ENCODE measurements around the gene TNNT3.
"Not testable (repeated sequence)": the region's sequence is repeated elsewhere in the genome, so short reads cannot be mapped to it uniquely, and the experiment has no call there.

Gene TNNT3
- long read RNA-seq, donor 1 = 0 reads
- long read RNA-seq, donor 2 = 0 reads
- long read RNA-seq, donor 3 = 0 reads
- long read RNA-seq, donor 4 = 0 reads
- long read RNA-seq, donor 5 = 0 reads
- long read RNA-seq, donor 6 = 0 reads
- long read RNA-seq, donor 7 = 0 reads
- long read RNA-seq, donor 8 = 0 reads

- DNase-seq = no peak
These were observed at the start of gene TNNT3 for GRCh38 chr11:1919391-1920127. Gene TNNT3, plus strand, starts transcription at chr11:1919703. Its CDS starts 3,172 bp downstream, at chr11:1922875.

GRCh38 chr11:1870326-1870696, 49.2 kb upstream of the TNNT3 start:
- no peak for DNase-seq

GRCh38 chr11:1870721-1871466, 48.6 kb upstream of the TNNT3 start:
- peak; percentile 45 for DNase-seq

- no peak for DNase-seq
These were observed 48.0 kb upstream of the TNNT3 start for GRCh38 chr11:1871531-1871930.

GRCh38 chr11:1872267-1872985, 47.1 kb upstream of the TNNT3 start:
- DNase-seq = peak; percentile 7

GRCh38 chr11:1873048-1873812, 46.3 kb upstream of the TNNT3 start:
- peak; percentile 51 for DNase-seq

- DNase-seq = not testable (repeated sequence)
These were observed 45.7 kb upstream of the TNNT3 start for GRCh38 chr11:1873813-1874150.

- not testable (repeated sequence) for DNase-seq
These were observed 44.9 kb upstream of the TNNT3 start for GRCh38 chr11:1874441-1875092.

- DNase-seq = no peak
These were observed 44.2 kb upstream of the TNNT3 start for GRCh38 chr11:1875093-1875850.

GRCh38 chr11:1875851-1876301, 43.6 kb upstream of the TNNT3 start:
- not testable (repeated sequence) for DNase-seq

- no peak for DNase-seq
These were observed 43.0 kb upstream of the TNNT3 start for GRCh38 chr11:1876361-1877063.

GRCh38 chr11:1877211-1878136, 42.0 kb upstream of the TNNT3 start:
- no peak for DNase-seq

GRCh38 chr11:1878137-1879031, 41.1 kb upstream of the TNNT3 start:
- no peak for DNase-seq

- no peak for DNase-seq
These were observed 40.1 kb upstream of the TNNT3 start for GRCh38 chr11:1879342-1879940.

- DNase-seq = no peak
These were observed 39.4 kb upstream of the TNNT3 start for GRCh38 chr11:1879941-1880720.

GRCh38 chr11:1880746-1881441, 38.6 kb upstream of the TNNT3 start:
- no peak for DNase-seq

All from right kidney (tissue), 9 donors.